ENCODE results near the gene ERCC2.

Gene ERCC2

GRCh38 chr19:45348367-45349125, 21.8 kb downstream of the ERCC2 start:
- Histone ChIP-seq H3K36me3 (peaks cover 18 to 44% (median 28%) of the 10 kb centered on the region in 11 experiments), H3K4me3 (no peak overlapping the region), H3K9me3 (replicated peaks in 1 of 11) (no peaks in the 10 kb centered on the region), H3K4me2 (no peak overlapping the region), H3K9ac (no peak overlapping the region), H3K27ac (no peak overlapping the region), H3K4me1 (no peaks in the 10 kb centered on the region), H3K27me3 (peaks cover 0 to 11% (median 6%) of the 10 kb centered on the region in 11 experiments; a peak in 8 of 22 replicates), H4K20me1 (peaks cover 0 to 37% (median 0%) of the 10 kb centered on the region in 11 experiments; a peak in 4 of 22 replicates)
- peak in 4 of 11 experiments; percentile 17 to 55 (median 27); a peak in 2 of 22 replicates for TF ChIP-seq Cebpa-rat (IDR thresholded peaks at IDR 0.05)

DNA sequence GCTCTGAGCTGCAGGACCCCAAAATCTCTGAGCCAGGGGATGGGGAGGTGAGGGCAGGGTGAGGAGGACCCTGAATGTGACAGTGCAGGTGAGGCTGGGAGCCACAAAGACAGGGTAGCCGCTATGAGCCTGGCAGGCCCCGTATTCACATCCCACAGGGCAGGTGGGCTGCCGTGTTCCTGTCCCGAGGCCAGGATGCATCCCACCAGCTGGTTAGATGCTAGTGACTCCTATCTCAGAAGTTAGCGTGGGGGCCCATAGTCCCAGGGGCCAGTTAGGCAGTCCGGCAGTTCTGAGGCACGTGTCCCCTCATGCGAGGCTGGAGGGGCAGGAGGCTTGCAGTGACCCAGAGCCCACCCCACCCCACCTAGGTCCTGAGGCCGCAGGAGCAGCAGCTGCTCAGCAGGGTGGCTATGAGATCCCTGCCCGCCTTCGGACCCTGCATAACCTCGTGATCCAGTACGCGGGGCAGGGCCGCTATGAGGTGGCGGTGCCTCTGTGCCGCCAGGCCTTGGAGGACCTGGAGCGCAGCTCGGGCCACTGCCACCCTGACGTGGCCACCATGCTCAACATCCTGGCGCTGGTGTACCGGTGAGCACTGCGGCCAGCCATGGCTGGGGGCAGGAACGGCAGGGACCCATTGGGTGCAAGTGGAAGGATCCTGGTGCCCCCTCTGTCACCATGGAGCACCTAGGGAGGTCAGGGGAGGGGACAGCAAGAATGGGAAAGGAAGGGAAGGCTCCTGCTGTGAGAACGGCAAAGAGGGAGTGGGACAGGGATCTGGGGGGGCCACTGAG, 22.6 kb downstream of the ERCC2 start:
- no peaks in the 10 kb centered on the region for H3K9me3 ChIP-seq (replicated peaks in 1 of 11)
- H3K4me1 ChIP-seq = no peaks in the 10 kb centered on the region
- H4K20me1 ChIP-seq = peaks cover 0 to 32% (median 0%) of the 10 kb centered on the region in 11 experiments; a peak in 3 of 22 replicates
- no peak overlapping the region for H3K4me3 ChIP-seq
- peaks cover 0 to 11% (median 6%) of the 10 kb centered on the region in 11 experiments; a peak in 8 of 22 replicates for H3K27me3 ChIP-seq
- H3K36me3 ChIP-seq = peaks cover 10 to 36% (median 20%) of the 10 kb centered on the region in 11 experiments
- H3K9ac ChIP-seq = no peak overlapping the region
- no peak overlapping the region for H3K4me2 ChIP-seq
- TF ChIP-seq Cebpa-rat (IDR thresholded peaks at IDR 0.05) = no peak
- no peak overlapping the region for H3K27ac ChIP-seq

- peaks cover 0 to 15% (median 7%) of the 10 kb centered on the region in 11 experiments; a peak in 10 of 22 replicates for H3K27me3 ChIP-seq
- no peaks in the 10 kb centered on the region for H3K4me1 ChIP-seq
- H3K27ac ChIP-seq = no peak overlapping the region
- H3K9me3 ChIP-seq (replicated peaks in 1 of 11) = no peaks in the 10 kb centered on the region
- H4K20me1 ChIP-seq = peaks cover 0 to 21% (median 0%) of the 10 kb centered on the region in 11 experiments; a peak in 2 of 22 replicates
- H3K9ac ChIP-seq = no peak overlapping the region
- H3K36me3 ChIP-seq = peaks cover 0 to 23% (median 9%) of the 10 kb centered on the region in 11 experiments; a peak in 19 of 22 replicates
- H3K4me2 ChIP-seq = no peak overlapping the region
- TF ChIP-seq Cebpa-rat (IDR thresholded peaks at IDR 0.05) = no peak
- H3K4me3 ChIP-seq = no peak overlapping the region
These were observed 23.9 kb downstream of the ERCC2 start for GRCh38 chr19:45346449-45346848.

- Histone ChIP-seq H3K9me3 (replicated peaks in 1 of 11) (no peaks in the 10 kb centered on the region), H3K27me3 (peaks cover 9 to 24% (median 17%) of the 10 kb centered on the region in 11 experiments), H3K4me1 (peaks cover 2 to 6% (median 4%) of the 10 kb centered on the region in 10 experiments; a peak in 15 of 20 replicates), H3K4me3 (no peak overlapping the region), H3K27ac (no peak overlapping the region), H3K9ac (no peak overlapping the region), H3K36me3 (peaks cover 0 to 13% (median 3%) of the 10 kb centered on the region in 11 experiments; a peak in 6 of 22 replicates), H4K20me1 (peaks cover 0 to 15% (median 0%) of the 10 kb centered on the region in 11 experiments; a peak in 2 of 22 replicates), H3K4me2 (no peak overlapping the region)
- TF ChIP-seq Cebpa-rat (IDR thresholded peaks at IDR 0.05) = no peak
These were observed 24.9 kb downstream of the ERCC2 start for GRCh38 chr19:45345506-45345860.

DNA sequence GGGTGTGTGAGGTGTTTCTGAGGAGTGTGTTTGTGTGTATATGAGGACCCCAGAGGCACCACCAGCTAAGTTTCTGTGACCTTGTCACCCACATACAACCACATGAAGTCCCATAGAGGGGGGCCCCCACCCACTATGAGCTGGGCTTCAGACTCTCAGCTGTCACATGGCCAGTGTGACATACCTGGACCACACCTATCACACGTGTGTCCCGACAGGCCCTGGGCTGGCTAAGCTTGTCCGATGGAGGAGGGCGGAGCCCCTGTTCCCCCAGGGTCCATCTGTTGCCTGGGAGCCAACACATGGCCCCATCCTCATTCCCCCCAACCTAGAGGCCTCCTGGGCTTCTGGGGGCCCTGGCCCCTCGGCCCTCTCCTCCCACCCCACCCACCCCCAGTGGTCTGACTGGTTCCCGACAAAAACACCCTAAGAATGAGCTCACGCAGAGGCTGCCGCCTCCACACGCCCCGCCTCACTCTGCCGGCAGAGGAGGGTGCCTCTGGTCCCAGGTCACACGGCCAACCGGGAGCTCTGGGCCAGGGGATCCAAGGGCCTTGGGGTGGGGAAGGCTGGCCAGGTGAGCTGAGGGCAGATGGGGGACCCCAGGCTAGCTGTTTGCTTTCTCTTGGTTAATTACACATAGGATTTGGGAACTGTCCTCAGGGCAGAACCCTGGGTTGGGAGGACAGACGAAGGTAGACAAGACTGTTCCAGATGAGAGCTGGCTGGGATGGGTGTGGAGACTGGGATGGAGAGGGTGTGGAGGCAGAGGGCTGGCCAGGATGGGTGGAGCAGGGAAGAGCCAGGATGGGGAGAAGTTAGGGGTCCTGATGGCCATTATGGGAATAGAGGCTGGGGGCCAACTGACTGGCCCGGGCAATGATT, 25.5 kb downstream of the ERCC2 start:
- Histone ChIP-seq H3K27me3 (peaks cover 14 to 30% (median 23%) of the 10 kb centered on the region in 11 experiments), H4K20me1 (peaks cover 0 to 15% (median 0%) of the 10 kb centered on the region in 11 experiments; a peak in 2 of 22 replicates), H3K9me3 (replicated peaks in 1 of 11) (no peaks in the 10 kb centered on the region), H3K27ac (no peak overlapping the region), H3K4me1 (peaks cover 4 to 9% (median 8%) of the 10 kb centered on the region in 10 experiments; a peak in 15 of 20 replicates), H3K9ac (no peak overlapping the region), H3K4me2 (no peak overlapping the region), H3K36me3 (peaks cover 0 to 7% (median 0%) of the 10 kb centered on the region in 11 experiments; a peak in 2 of 22 replicates), H3K4me3 (no peak overlapping the region)
- TF ChIP-seq Cebpa-rat (IDR thresholded peaks at IDR 0.05) = no peak

DNA sequence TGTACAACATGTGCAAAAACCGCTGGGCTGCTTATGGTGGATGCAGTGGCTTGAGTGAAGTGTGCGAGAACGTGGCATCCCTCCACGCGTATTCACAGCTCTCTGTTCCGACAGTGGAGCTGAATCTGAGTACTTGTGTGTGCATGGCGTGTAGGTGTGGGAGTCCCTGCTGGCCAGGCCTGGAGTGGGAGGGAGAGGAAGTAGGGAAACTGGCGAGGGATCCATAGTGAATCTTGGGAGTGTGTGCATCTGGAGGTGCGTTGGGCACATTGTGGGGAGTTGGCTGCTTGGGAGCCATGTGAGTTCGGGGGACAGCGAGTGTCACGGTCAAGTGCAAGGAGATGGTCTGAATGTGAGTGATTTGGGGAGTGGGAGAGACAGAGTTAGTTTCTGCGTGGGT, 27.5 kb downstream of the ERCC2 start:
- H3K27me3 ChIP-seq = peaks cover 14 to 32% (median 23%) of the 10 kb centered on the region in 11 experiments
- peaks cover 4 to 17% (median 8%) of the 10 kb centered on the region in 10 experiments; a peak in 15 of 20 replicates for H3K4me1 ChIP-seq
- no peaks in the 10 kb centered on the region for H3K9me3 ChIP-seq (replicated peaks in 1 of 11)
- no peak overlapping the region for H3K4me3 ChIP-seq
- H4K20me1 ChIP-seq = peaks cover 0 to 5% (median 0%) of the 10 kb centered on the region in 11 experiments; a peak in 2 of 22 replicates
- no peak for TF ChIP-seq Cebpa-rat (IDR thresholded peaks at IDR 0.05)
- no peak overlapping the region for H3K27ac ChIP-seq
- no peak overlapping the region for H3K9ac ChIP-seq
- H3K4me2 ChIP-seq = no peak overlapping the region
- no peaks in the 10 kb centered on the region for H3K36me3 ChIP-seq

DNA sequence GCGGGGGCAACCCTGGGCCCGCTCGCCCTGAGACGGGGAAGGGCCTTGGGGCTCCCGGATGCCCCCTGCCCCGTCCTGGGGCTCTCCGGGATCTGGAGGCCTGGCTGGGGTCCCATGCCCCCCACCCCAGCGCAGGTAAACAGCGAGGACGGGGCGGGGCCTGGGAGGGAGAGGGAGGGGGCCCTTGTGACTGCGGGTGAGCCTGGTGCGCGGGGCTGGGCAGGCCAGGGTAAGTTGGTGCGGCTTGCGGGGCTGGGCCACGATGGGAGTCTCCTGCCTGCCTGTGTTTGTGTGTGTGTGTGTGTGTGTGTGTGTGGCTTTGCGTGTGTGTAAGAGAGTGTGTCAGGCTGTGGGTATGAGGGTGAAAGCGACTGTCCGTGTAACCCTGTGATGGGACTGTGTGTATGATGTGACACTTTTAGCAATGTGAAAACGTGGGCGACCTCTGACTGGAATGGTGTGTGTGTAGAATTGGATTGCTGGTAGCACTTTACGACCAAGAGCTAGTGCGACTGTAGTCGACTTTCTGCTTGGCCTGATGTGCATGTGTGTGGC, 29.4 kb downstream of the ERCC2 start:
- H3K27me3 ChIP-seq = peaks cover 14 to 23% (median 18%) of the 10 kb centered on the region in 11 experiments
- H3K36me3 ChIP-seq = no peaks in the 10 kb centered on the region
- H3K9me3 ChIP-seq (replicated peaks in 1 of 11) = no peaks in the 10 kb centered on the region
- H3K27ac ChIP-seq = no peak overlapping the region
- H3K4me2 ChIP-seq = peak overlapping the region; percentile 80 to 92 (median 86)
- H3K4me3 ChIP-seq = peak overlapping the region; percentile 38 to 66 (median 50)
- H4K20me1 ChIP-seq = no peaks in the 10 kb centered on the region
- H3K4me1 ChIP-seq = peaks cover 4 to 17% (median 8%) of the 10 kb centered on the region in 10 experiments; a peak in 15 of 20 replicates
- TF ChIP-seq Cebpa-rat (IDR thresholded peaks at IDR 0.05) = no peak
- H3K9ac ChIP-seq = peak overlapping the region; percentile 13 to 66 (median 44); a peak in 15 of 22 replicates
